ENCODE results near the gene GJC1.

Gene GJC1

DNA sequence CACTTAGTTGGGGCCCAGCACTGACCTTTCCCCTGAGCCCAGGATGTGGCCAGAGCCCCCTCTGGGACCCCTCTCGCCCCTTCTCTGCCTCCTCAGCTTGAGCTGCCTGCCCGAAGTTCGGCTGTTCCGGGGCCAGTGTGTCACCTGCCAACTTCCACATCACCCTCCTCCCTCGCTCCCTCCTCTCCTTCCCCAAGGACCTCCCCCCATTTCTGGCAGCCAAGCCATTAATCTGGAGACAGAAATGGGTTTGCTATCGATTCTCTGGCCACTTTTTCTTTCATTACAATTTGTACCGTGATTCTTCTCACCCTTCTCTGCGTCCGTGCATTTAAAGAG, 80.1 kb downstream of the GJC1 start:
- Histone ChIP-seq H3K27ac (ENCODE audit: low read depth, low read length) (no peak overlapping the region), H3K27me3 (ENCODE audit: insufficient read depth, low read length) (no peaks in the 10 kb centered on the region), H3K4me1 (ENCODE audit: control insufficient read depth, insufficient read depth, low read length, unreplicated experiment) (no peaks in the 10 kb centered on the region), H3K79me2 (ENCODE audit: control insufficient read depth, insufficient read depth, low read length, unreplicated experiment) (no peaks in the 10 kb centered on the region), H3K4me3 (ENCODE audit: low read depth, low read length) (no peak overlapping the region), H3K36me3 (ENCODE audit: insufficient read depth, low read length) (no peaks in the 10 kb centered on the region), H2AFZ (ENCODE audit: low read length, unreplicated experiment) (no peak overlapping the region)

GRCh38 chr17:44749076-44749979, 80.8 kb downstream of the GJC1 start:
- no peaks in the 10 kb centered on the region for H3K4me1 ChIP-seq (ENCODE audit: control insufficient read depth, insufficient read depth, low read length, unreplicated experiment)
- H2AFZ ChIP-seq (ENCODE audit: low read length, unreplicated experiment): no peak overlapping the region
- no peak overlapping the region for H3K27ac ChIP-seq (ENCODE audit: low read depth, low read length)
- no peaks in the 10 kb centered on the region for H3K36me3 ChIP-seq (ENCODE audit: insufficient read depth, low read length)
- no peaks in the 10 kb centered on the region for H3K79me2 ChIP-seq (ENCODE audit: control insufficient read depth, insufficient read depth, low read length, unreplicated experiment)
- H3K27me3 ChIP-seq (ENCODE audit: insufficient read depth, low read length): no peaks in the 10 kb centered on the region
- H3K4me3 ChIP-seq (ENCODE audit: low read depth, low read length): no peak overlapping the region
